Peyer's patch (tissue), 4 donors: ENCODE measurements around the gene MAN1A1. TPM values are rescaled to one million over a fixed set of nuclear protein-coding genes. Genes with fewer than 3 reads are reported as not detected.

ENCODE experiments used
- DNase-seq, 3 donors: peaks; one replicate each; pipeline ENCODE4 v3.0.0-alpha.2; 2017 to 2019
- H3K27ac ChIP-seq, 4 donors: fragments of 200-600 bp; sonication (generic); one replicate each; pipeline ENCODE4 v1.5.1; 2016 to 2019
- H3K27me3 ChIP-seq, 2 donors: fragments of 200-600 bp; sonication (generic); one replicate each; pipeline ENCODE4 v1.5.1; 2019
- H3K36me3 ChIP-seq, 3 donors: fragments of 200-600 bp; sonication (generic); one replicate each; pipeline ENCODE4 v1.5.1; 2016 to 2019
- H3K4me1 ChIP-seq, 4 donors: fragments of 200-600 bp; sonication (generic); one replicate each; pipeline ENCODE4 v1.5.1; 2016 to 2019
- H3K4me3 ChIP-seq, 4 donors: fragments of 200-600 bp; sonication (generic); 1 replicate in 3 of 4; 2 replicates in 1 of 4; pipeline ENCODE4 v1.5.1; 2016 to 2019; ENCODE audit warnings: mild to moderate bottlenecking in 1 of 4
- H3K9me3 ChIP-seq, 4 donors: fragments of 200-600 bp; sonication (generic); one replicate each; pipeline ENCODE4 v1.5.1; 2016 to 2019; ENCODE audit warnings: mild to moderate bottlenecking in 1 of 4
- CTCF ChIP-seq, 6 experiments: fragments of 450-650 bp in 4 of 6; fragments of 200-600 bp in 2 of 6; sonication (generic) in 1 of 6; IDR thresholded peaks; one replicate each; pipeline ENCODE4 v1.5.1; 2017 to 2019; ENCODE audit warnings: antibody characterized with exemption in 6 of 6, mild to moderate bottlenecking in 3 of 6, moderate library complexity in 1 of 6
- POLR2A ChIP-seq, 2 donors: fragments of 450-650 bp; IDR thresholded peaks; one replicate each; pipeline ENCODE4 v1.5.1; 2017; ENCODE audit warnings: antibody characterized with exemption in 2 of 2, mild to moderate bottlenecking in 2 of 2, moderate library complexity in 2 of 2
- total RNA-seq, 4 donors: library from RNA; depleted of rRNA; stranded (reverse); fragments of >200 nt; gene quantifications; one replicate each; pipeline ENCODE4 v1.1.0, GENCODE V29; 2016

Gene MAN1A1
- total RNA-seq, 4 donors from 2014 or later, result 43.7 to 158 (median 103) TPM

- Histone ChIP-seq H3K36me3 (no peaks in the 10 kb centered on the region), H3K27ac (no peak overlapping the region), H3K9me3 (no peaks in the 10 kb centered on the region), H3K4me1 (peaks cover 0 to 10% (median 0%) of the 10 kb centered on the region in 4 donors), H3K4me3 (no peak overlapping the region), H3K27me3 (no peaks in the 10 kb centered on the region)
- TF ChIP-seq POLR2A (IDR thresholded peaks at IDR 0.05), result no peak
- no peak for TF ChIP-seq CTCF (IDR thresholded peaks at IDR 0.05)
- DNase-seq, result no peak
Measured at GRCh38 chr6:119132261-119132981, 217.1 kb downstream of the MAN1A1 start.

GRCh38 chr6:119129968-119130484 lies 219.5 kb downstream of the MAN1A1 start:
- Histone ChIP-seq H3K27ac (no peak overlapping the region), H3K27me3 (no peaks in the 10 kb centered on the region), H3K36me3 (no peaks in the 10 kb centered on the region), H3K4me3 (no peak overlapping the region), H3K9me3 (no peaks in the 10 kb centered on the region), H3K4me1 (peaks cover 0 to 10% (median 0%) of the 10 kb centered on the region in 4 donors)
- TF ChIP-seq CTCF (IDR thresholded peaks at IDR 0.05), result no peak
- no peak for TF ChIP-seq POLR2A (IDR thresholded peaks at IDR 0.05)
- DNase-seq, result no peak

GRCh38 chr6:119129148-119129967 lies 220.2 kb downstream of the MAN1A1 start:
- no peak for DNase-seq

GRCh38 chr6:119128252-119128912 lies 221.2 kb downstream of the MAN1A1 start:
- Histone ChIP-seq H3K4me1 (peaks cover 0 to 10% (median 0%) of the 10 kb centered on the region in 4 donors), H3K9me3 (no peaks in the 10 kb centered on the region), H3K4me3 (no peak overlapping the region), H3K27ac (no peak overlapping the region), H3K36me3 (no peaks in the 10 kb centered on the region), H3K27me3 (no peaks in the 10 kb centered on the region)
- TF ChIP-seq CTCF (IDR thresholded peaks at IDR 0.05) (no peak), POLR2A (IDR thresholded peaks at IDR 0.05) (no peak)
- no peak for DNase-seq

More at GRCh38 chr6:119129148-119129967, 220.2 kb downstream of the MAN1A1 start:
- no peaks in the 10 kb centered on the region for H3K27me3 ChIP-seq
- TF ChIP-seq POLR2A (IDR thresholded peaks at IDR 0.05) (no peak), CTCF (IDR thresholded peaks at IDR 0.05) (peak; percentile 54 to 88 (median 82))
- no peaks in the 10 kb centered on the region for H3K9me3 ChIP-seq
- H3K4me3 ChIP-seq, result no peak overlapping the region
- H3K4me1 ChIP-seq, result peaks cover 0 to 10% (median 0%) of the 10 kb centered on the region in 4 donors
- no peaks in the 10 kb centered on the region for H3K36me3 ChIP-seq
- no peak overlapping the region for H3K27ac ChIP-seq

GRCh38 chr6:119127627-119128026 lies 221.9 kb downstream of the MAN1A1 start:
- H3K4me1 ChIP-seq, result peaks cover 0 to 10% (median 0%) of the 10 kb centered on the region in 4 donors
- no peak overlapping the region for H3K4me3 ChIP-seq
- no peaks in the 10 kb centered on the region for H3K27me3 ChIP-seq
- no peaks in the 10 kb centered on the region for H3K9me3 ChIP-seq
- DNase-seq, result no peak
- H3K36me3 ChIP-seq, result no peaks in the 10 kb centered on the region
- TF ChIP-seq POLR2A (IDR thresholded peaks at IDR 0.05) (no peak), CTCF (IDR thresholded peaks at IDR 0.05) (no peak)
- no peak overlapping the region for H3K27ac ChIP-seq
